Measurements from ENCODE around the gene FLNB. TPM values are rescaled to one million over a fixed set of nuclear protein-coding genes. Genes with fewer than 3 reads are reported as not detected.

FLNB gene
- polyA plus RNA-seq, 3 donors: 0.47 to 4.0 (median 2.1) TPM

DNA sequence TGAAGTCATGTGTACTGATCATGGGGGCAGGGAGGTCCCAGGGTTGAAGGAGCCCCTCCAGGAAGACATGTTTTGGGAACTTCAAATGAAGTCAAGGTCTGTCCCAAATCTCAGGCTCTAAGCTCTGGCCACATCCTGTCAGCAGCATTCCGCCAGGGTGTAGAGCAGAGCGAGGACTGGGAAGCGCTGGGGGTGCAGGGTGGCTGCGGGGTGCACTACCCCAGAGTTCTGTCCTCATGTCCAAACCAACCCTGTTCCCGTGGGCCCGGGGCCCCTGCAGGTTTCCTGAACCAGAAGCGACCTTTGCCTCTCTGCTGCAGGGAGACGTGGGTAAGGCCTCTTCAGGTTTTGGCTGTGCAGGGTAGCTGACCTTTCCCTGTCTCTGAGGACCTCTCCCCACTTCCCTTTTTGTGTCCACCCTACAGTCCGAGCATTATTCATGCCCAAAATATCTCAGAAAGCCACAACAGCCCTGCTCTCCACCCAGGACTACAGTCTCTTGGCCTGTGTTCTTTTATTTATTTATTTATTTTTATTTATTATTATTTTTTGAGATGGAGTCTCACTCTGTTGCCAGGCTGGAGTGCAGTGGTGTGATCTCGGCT is 26.6 kb upstream of the FLNB start:
- Mint-ChIP-seq H3K4me3 (peak overlapping the region in 1 of 2 donors; percentile 71), H3K27ac (peak overlapping the region; percentile 6 to 99 (median 80)), H3K27me3 (ENCODE audit: low read depth in 3 of 3) (peaks cover 2 to 15% (median 6%) of the 10 kb centered on the region in 3 donors), H3K4me1 (peaks cover 68% of the 10 kb centered on the region), H3K36me3 (peaks cover 4 to 13% of the 10 kb centered on the region in 2 donors), H3K9me3 (peaks cover 0 to 2% (median 2%) of the 10 kb centered on the region in 7 donors)
- Histone ChIP-seq H3K4me2 (replicated peaks; ENCODE audit: extremely low read depth, low read length, poor library complexity, severe bottlenecking) (peak overlapping the region; percentile 49), H3K4me3 (replicated peaks in 1 of 3; ENCODE audit: low read depth in 2 of 3, low read length in 3 of 3) (peak overlapping the region in 1 of 3 experiments; percentile 39), H3K9ac (ENCODE audit: insufficient read depth, low read length, poor library complexity, severe bottlenecking) (no peak overlapping the region), H3K27ac (ENCODE audit: low read depth in 1 of 2, low read length in 2 of 2) (no peak overlapping the region), H2AFZ (ENCODE audit: insufficient read depth, low read depth, low read length, poor library complexity, severe bottlenecking) (peak overlapping the region; percentile 29), H3K9me3 (replicated peaks in 1 of 2; ENCODE audit: control insufficient read depth in 1 of 2, insufficient read depth in 1 of 2, low read length in 2 of 2) (no peaks in the 10 kb centered on the region), H4K20me1 (ENCODE audit: insufficient read depth, low read length) (no peaks in the 10 kb centered on the region), H3K36me3 (replicated peaks in 1 of 2; ENCODE audit: control insufficient read depth in 1 of 2, insufficient read depth in 2 of 2, low read length in 2 of 2) (no peaks in the 10 kb centered on the region), H3K79me2 (ENCODE audit: insufficient read depth, low read length) (no peaks in the 10 kb centered on the region), H3K4me1 (ENCODE audit: control insufficient read depth in 1 of 2, insufficient read depth in 2 of 2, low read length in 2 of 2) (peaks cover 65 to 67% of the 10 kb centered on the region in 2 donors), H3K27me3 (ENCODE audit: control insufficient read depth in 2 of 2, insufficient read depth in 2 of 2, low read length in 2 of 2) (no peaks in the 10 kb centered on the region)
- TF ChIP-seq, protein P1, sequence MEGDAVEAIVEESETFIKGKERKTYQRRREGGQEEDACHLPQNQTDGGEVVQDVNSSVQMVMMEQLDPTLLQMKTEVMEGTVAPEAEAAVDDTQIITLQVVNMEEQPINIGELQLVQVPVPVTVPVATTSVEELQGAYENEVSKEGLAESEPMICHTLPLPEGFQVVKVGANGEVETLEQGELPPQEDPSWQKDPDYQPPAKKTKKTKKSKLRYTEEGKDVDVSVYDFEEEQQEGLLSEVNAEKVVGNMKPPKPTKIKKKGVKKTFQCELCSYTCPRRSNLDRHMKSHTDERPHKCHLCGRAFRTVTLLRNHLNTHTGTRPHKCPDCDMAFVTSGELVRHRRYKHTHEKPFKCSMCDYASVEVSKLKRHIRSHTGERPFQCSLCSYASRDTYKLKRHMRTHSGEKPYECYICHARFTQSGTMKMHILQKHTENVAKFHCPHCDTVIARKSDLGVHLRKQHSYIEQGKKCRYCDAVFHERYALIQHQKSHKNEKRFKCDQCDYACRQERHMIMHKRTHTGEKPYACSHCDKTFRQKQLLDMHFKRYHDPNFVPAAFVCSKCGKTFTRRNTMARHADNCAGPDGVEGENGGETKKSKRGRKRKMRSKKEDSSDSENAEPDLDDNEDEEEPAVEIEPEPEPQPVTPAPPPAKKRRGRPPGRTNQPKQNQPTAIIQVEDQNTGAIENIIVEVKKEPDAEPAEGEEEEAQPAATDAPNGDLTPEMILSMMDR (IDR thresholded peaks at IDR 0.05): no peak
- 7% methylated on average over 7 of the region's 10 CpGs for WGBS (ENCODE audit: insufficient coverage)
- intact Hi-C loops (cut with micrococcal nuclease): loop anchor here in 1 of 2 donors (2.0 to 10.0 kb wide), 2 partner anchors 19 to 353 kb away; partner anchors contain the start of gene PXK
- peak; percentile 45 to 71 (median 63) for DNase-seq

DNA sequence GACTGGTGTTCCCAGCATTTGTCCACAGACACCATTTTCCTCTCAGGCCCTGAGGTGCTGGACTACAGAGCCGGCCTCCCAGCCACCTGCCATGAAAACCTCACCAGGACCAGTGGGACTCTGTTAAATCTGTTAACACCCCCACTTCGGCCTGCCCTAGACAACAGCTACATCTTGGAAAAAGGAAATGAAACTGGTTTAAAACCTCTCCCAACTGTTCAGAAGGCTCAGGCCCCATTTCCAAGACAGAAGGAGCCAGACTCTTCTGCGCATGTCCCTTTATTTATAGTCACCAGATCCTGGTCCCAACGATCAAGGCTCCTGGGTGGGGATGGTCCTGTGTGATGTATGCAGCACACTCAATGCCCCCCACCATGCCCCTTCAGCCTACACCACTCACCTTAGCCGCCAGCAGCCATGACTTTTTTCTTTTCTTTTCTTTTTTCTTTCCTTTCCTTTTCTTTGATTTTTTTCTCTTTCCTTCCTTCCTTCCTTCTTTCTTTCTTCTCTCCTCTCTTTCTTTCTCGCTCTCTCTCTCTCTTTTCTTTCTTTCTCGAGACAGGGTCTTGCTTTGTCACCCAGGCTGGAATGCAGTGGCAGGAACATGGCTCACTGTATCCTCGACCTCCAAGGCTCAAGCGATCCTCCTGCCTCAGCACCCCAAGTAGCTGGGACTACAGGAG is 25.5 kb upstream of the FLNB start:
- H3K9me3 Mint-ChIP-seq: peaks cover 0 to 2% (median 2%) of the 10 kb centered on the region in 7 donors
- Histone ChIP-seq H3K4me3 (replicated peaks in 1 of 3; ENCODE audit: low read depth in 2 of 3, low read length in 3 of 3) (peak overlapping the region in 1 of 3 experiments; percentile 57), H4K20me1 (ENCODE audit: insufficient read depth, low read length) (no peaks in the 10 kb centered on the region), H3K36me3 (replicated peaks in 1 of 2; ENCODE audit: control insufficient read depth in 1 of 2, insufficient read depth in 2 of 2, low read length in 2 of 2) (no peaks in the 10 kb centered on the region), H3K9me3 (replicated peaks in 1 of 2; ENCODE audit: control insufficient read depth in 1 of 2, insufficient read depth in 1 of 2, low read length in 2 of 2) (no peaks in the 10 kb centered on the region), H3K79me2 (ENCODE audit: insufficient read depth, low read length) (no peaks in the 10 kb centered on the region), H3K4me1 (ENCODE audit: control insufficient read depth in 1 of 2, insufficient read depth in 2 of 2, low read length in 2 of 2) (peaks cover 65 to 67% of the 10 kb centered on the region in 2 donors), H3K4me2 (replicated peaks; ENCODE audit: extremely low read depth, low read length, poor library complexity, severe bottlenecking) (peak overlapping the region; percentile 61), H3K9ac (ENCODE audit: insufficient read depth, low read length, poor library complexity, severe bottlenecking) (no peak overlapping the region), H3K27ac (ENCODE audit: low read depth in 1 of 2, low read length in 2 of 2) (peak overlapping the region; percentile 79 to 85), H2AFZ (ENCODE audit: insufficient read depth, low read depth, low read length, poor library complexity, severe bottlenecking) (peak overlapping the region; percentile 36), H3K27me3 (ENCODE audit: control insufficient read depth in 2 of 2, insufficient read depth in 2 of 2, low read length in 2 of 2) (no peaks in the 10 kb centered on the region)
- peaks cover 72% of the 10 kb centered on the region for H3K4me1 Mint-ChIP-seq
- 43% methylated on average over 6 of the region's 9 CpGs for whole genome bisulfite sequencing (ENCODE audit: insufficient coverage)
- peaks cover 4 to 13% of the 10 kb centered on the region in 2 donors for H3K36me3 Mint-ChIP-seq
- DNase-seq: peak; percentile 61 to 80 (median 80)
- peak overlapping the region; percentile 61 to 84 for H3K4me3 Mint-ChIP-seq
- TF ChIP-seq, protein P1 (IDR thresholded peaks at IDR 0.05): no peak
- H3K27me3 Mint-ChIP-seq (ENCODE audit: low read depth in 3 of 3): peaks cover 2 to 15% (median 6%) of the 10 kb centered on the region in 3 donors
- intact Hi-C loops (cut with micrococcal nuclease): loop anchor here in 1 of 2 donors (10.0 kb wide), 1 partner anchor 352 kb away; the partner anchor contains the start of gene PXK
- H3K27ac Mint-ChIP-seq: peak overlapping the region; percentile 94 to 99 (median 98)
